ENCODE data around the gene RPSA.

DNA sequence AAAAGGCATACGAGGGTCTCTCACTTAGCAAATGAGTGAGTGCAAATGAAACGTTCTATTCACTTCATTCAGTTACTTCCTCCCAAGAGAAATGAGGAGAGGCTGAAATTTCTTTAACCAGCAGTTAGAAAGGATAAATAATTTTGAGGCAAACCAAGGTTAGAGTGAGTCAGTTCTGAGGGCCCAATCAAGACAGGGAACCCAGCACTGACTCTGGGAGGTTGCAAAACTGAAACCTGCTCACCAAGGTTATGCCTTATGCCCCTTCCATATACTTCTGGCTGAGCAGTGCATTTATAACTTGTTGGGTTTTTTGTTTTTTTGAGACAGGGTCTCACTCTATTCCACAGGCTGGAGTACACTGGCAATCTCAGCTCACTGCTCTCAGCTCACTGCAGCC, 4.5 kb upstream of the RPSA start:
- TF ChIP-seq, protein P1, sequence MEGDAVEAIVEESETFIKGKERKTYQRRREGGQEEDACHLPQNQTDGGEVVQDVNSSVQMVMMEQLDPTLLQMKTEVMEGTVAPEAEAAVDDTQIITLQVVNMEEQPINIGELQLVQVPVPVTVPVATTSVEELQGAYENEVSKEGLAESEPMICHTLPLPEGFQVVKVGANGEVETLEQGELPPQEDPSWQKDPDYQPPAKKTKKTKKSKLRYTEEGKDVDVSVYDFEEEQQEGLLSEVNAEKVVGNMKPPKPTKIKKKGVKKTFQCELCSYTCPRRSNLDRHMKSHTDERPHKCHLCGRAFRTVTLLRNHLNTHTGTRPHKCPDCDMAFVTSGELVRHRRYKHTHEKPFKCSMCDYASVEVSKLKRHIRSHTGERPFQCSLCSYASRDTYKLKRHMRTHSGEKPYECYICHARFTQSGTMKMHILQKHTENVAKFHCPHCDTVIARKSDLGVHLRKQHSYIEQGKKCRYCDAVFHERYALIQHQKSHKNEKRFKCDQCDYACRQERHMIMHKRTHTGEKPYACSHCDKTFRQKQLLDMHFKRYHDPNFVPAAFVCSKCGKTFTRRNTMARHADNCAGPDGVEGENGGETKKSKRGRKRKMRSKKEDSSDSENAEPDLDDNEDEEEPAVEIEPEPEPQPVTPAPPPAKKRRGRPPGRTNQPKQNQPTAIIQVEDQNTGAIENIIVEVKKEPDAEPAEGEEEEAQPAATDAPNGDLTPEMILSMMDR (conservative IDR thresholded peaks at IDR 0.05; ENCODE audit: low read depth, low read length): no peak
- no peak for TF ChIP-seq CHD1 (IDR thresholded peaks at IDR 0.05; ENCODE audit: low read depth, low read length)
- TF ChIP-seq, protein P2, sequence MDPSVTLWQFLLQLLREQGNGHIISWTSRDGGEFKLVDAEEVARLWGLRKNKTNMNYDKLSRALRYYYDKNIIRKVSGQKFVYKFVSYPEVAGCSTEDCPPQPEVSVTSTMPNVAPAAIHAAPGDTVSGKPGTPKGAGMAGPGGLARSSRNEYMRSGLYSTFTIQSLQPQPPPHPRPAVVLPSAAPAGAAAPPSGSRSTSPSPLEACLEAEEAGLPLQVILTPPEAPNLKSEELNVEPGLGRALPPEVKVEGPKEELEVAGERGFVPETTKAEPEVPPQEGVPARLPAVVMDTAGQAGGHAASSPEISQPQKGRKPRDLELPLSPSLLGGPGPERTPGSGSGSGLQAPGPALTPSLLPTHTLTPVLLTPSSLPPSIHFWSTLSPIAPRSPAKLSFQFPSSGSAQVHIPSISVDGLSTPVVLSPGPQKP (IDR thresholded peaks at IDR 0.05; ENCODE audit: borderline replicate concordance, low read depth, low read length): no peak
- no peak for TF ChIP-seq CEBPB (IDR thresholded peaks at IDR 0.05; ENCODE audit: low read depth, low read length)
- TF ChIP-seq RCOR1 (IDR thresholded peaks at IDR 0.05; ENCODE audit: insufficient replicate concordance, low read length): no peak
- TF ChIP-seq SMC3 (IDR thresholded peaks at IDR 0.05; ENCODE audit: low read depth, low read length): no peak
- no peak for TF ChIP-seq POLR2A (IDR thresholded peaks at IDR 0.05; ENCODE audit: low read depth, low read length)
- TF ChIP-seq RAD21 (IDR thresholded peaks at IDR 0.05; ENCODE audit: low read length): no peak
- no peak for TF ChIP-seq FOS (IDR thresholded peaks at IDR 0.05; ENCODE audit: low read depth, low read length)
- TF ChIP-seq MXI1 (IDR thresholded peaks at IDR 0.05; ENCODE audit: borderline replicate concordance, low read depth, low read length): no peak
- TF ChIP-seq, protein P3, sequence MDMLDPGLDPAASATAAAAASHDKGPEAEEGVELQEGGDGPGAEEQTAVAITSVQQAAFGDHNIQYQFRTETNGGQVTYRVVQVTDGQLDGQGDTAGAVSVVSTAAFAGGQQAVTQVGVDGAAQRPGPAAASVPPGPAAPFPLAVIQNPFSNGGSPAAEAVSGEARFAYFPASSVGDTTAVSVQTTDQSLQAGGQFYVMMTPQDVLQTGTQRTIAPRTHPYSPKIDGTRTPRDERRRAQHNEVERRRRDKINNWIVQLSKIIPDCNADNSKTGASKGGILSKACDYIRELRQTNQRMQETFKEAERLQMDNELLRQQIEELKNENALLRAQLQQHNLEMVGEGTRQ (IDR thresholded peaks at IDR 0.05; ENCODE audit: low read depth, low read length): no peak
